GM19193 (cell line): Measurements from ENCODE around the gene TSPAN9.

ENCODE experiments used
- POLR2A ChIP-seq: IDR thresholded peaks from 4 replicates; pipeline ENCODE4 v1.6.1; 2011; ENCODE audit not compliant: insufficient read depth, insufficient read length; ENCODE audit errors: extremely low read depth

TSPAN9 gene

DNA sequence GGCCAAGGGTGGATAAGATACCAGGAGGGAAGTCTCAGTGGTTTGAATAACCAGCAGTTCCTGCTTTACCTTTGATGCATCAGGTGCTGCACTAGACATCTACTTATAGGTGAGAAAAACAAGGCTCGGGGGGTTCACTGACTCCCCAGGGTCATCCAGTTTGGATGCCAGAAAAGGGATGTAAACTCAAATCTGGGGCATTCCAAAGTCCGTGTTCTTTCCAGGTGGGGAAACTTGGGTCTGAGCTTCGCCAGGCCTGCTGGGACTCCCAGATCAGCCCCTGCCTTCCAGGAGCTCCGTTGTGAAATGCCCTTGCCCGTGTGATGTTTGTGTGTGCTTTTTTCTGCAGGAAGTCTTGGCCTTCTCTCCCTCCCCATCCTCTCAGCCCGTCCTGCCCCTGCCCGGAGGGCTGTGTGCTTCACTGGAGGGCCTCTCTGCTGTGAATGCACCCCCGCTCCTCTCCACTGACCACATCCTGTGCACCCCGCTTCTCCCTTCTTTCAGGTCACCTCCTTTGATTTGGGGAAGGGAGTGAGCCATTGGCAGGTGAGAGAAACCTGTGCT lies 42.1 kb downstream of the TSPAN9 start:
- TF ChIP-seq POLR2A, result no peak

DNA sequence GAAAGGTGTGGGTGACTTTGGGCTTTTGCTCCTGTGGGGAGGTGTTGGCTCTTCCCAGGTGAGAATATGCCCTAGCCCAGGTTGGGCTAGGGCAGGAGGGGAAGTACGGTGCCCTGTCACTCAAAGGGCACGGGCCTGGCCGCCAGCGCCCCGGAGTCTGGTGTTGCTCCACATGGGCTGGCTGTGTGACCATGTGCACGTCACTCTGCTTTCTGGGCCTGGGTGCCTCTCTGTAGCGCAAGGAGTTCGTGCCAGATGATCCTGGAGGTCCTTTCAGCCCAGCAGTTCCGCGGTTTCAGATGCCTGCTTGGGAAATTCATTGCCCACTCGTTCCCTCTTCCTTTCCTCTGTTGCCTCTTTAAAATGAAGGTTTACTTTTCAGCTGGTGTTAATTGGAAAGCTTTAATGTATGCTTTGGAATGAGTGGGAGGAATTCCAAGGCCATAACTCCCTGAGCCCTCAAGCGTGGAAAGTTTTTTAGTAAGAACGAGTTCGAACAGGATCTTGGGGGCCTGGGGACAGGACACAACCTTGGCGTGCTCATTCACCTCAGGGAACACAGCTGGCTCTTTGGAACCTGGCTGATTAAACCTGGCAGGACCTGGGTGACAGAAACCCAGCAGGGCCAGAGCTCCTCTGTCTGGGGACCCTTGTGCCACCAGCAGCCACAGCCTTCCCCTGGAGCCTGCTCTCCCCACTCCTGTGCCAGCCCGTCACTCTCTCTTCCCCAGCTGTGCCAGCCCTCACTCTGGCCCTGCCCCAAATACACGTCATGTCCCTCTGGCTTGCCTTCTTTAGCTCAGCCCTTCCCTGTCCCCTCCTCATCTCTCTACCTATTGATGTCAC lies 42.8 kb downstream of the TSPAN9 start:
- no peak for TF ChIP-seq POLR2A

DNA sequence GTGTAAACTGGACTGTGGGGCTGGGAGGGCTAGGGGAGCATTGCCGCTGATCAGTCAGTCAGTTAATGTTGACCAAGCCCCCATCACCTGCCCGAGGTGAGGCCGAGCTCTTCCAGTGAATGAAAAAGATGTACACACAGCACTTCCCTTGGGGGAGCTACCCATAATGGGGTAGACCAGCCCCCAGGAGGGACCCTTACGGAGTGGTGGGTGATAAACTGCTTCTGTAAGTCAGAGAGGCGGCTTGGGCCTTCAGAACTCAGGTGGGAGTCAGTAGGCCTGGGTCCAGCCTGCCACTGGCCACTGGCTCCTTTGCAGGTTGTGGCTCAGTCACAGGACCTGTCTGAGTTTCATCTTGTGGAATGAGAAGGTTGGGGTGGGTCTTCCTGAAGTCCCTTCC lies 43.5 kb downstream of the TSPAN9 start:
- TF ChIP-seq POLR2A, result no peak

DNA sequence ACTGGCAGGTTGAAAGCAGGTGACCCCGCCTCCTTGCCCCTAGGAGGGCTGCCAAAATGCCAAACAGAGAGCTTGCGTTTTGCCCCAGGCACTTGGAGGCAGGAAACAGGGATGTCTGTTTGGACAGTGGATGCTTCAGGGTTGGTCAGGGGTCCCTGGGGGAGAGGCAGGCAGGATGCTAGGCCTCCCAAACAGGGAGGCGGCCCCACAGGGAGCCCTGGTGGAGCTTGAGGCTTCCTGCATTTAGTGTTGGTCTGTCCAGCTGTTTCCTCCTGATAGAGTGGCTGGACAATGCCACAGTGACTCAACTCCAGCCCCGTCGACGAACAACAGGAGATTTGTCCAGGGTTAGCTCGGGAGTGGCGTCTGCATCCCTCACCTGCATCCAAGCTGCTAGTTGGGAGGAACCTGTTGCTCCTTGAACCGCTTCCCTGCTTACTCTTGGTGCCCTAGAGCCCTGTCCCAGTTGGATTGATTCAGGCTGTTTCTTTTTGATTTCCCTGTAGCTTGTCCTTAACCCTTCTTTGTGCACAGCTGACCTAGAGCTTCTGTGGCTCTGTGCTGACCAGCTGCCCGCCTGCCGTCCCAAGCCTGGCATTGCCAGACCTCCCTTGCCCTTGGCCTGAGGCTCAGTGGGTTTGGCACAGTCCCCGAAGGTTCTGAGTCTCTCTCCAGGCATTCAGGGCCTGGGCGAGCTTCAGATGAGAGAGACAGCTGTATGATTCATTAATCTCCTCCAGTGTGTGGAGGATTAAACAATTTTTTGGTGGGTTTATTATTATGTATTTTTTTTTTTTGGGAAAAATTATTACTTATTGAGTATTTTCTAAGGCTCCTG lies 45.9 kb downstream of the TSPAN9 start:
- no peak for TF ChIP-seq POLR2A

DNA sequence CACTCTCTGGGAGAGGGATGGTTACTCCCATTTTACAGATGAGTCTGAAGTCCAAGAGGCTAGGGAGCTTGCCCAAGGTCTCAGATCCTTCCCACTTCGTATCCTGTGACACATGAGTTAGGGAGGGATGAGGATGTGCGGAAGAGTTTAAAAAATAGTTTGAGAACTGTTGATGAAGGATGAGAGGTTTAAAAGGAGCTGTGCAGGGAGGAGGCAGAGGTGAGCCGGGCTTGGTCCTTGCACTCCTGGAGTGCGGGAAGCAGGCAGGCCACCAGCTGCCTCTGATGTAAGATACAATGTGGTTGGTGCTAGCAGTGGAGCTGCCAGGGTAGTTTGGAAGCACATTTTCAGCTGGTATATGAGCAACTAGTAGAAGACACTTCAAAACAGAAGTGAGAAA lies 46.5 kb downstream of the TSPAN9 start:
- no peak for TF ChIP-seq POLR2A

DNA sequence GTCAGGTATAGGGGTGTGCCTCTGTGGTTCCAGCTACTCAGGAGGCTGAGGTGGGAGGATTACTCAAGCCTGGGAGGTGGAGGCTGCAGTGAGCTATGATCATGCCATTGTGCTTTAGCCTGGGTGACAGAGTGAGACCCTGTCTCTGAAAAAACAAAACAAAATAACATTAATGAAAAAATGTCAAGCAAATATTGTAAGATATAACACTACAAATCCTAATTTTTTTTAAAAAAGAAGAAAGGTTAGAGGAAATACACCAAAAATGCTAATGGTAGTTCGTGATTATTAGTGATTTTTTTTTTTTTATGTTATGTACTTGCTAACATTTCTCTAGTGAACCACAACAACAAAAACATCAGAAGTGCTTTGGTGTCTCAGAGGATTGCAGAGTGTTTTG lies 47.7 kb downstream of the TSPAN9 start:
- no peak for TF ChIP-seq POLR2A

DNA sequence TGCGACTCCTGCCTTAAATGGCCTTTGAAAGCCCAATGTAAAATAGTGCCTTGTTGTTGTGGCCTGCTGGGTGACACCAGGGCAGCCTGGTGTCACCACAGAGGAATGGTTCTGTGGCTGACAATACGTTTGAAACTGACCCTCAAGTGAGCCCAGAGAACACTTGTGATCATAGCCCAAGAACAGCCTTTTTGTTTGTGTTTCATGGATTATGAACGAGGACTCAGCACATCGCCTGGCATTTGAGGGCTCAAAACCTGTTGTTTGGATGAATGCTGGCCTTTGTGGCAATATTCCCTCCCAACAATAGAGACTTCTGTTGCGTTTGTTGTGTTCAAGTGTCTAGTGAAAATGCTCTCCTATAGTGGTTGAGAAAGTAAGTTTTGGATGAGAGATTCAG lies 48.5 kb downstream of the TSPAN9 start:
- no peak for TF ChIP-seq POLR2A

DNA sequence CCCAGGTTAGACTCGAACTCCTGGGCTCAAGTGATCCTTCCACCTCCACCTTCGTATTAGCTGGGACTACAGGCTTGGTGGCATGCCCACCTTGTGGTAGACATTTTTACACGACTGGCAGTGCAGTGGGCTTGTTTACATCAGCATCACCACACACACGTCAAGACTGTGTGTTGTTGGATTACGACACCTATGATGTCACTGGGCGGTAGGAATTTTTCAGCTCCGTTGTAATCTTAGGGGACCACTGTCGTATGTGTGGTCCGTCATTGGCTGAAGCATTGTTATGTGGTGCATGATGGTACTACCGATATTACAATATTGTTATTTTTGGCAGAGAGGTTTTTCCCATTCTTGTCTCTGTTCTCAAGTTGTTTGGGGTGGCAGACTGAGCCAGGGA lies 50.7 kb downstream of the TSPAN9 start:
- TF ChIP-seq POLR2A, result no peak

DNA sequence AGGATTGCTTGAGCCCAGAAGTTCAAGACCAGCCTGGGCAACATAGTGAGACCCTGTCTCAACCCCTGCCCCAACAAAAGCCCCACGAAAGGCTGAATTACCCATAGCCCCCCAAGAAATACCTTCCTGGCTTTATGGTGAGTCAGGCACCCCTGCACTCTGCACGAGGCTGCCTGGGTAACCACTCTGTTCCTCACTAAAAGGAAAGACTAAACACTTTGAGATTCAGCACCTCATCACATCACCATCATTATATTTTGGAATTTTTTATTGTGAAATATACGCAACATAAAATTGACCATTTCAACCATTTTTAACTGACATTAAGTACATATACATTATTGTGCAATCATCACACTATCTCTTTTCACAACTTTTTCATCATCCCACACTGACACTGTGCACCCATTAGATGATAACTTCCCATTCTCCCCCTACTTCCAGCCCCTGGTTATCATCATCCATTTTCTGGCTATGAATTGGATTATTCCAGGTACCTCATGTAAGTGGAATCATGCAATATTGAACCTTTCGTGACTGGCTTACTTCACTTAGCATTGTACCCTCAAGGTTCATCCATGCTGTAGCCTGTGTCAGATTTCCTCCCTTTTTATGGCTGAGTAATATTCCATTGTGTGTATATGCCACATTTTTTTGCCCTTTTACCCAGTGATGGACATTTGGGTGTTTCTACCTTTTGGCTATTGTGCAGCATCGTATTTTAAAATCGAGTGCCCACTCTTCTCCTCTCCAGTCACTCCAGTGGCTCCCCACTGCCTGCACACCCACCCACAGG lies 51.5 kb downstream of the TSPAN9 start:
- TF ChIP-seq POLR2A, result no peak

DNA sequence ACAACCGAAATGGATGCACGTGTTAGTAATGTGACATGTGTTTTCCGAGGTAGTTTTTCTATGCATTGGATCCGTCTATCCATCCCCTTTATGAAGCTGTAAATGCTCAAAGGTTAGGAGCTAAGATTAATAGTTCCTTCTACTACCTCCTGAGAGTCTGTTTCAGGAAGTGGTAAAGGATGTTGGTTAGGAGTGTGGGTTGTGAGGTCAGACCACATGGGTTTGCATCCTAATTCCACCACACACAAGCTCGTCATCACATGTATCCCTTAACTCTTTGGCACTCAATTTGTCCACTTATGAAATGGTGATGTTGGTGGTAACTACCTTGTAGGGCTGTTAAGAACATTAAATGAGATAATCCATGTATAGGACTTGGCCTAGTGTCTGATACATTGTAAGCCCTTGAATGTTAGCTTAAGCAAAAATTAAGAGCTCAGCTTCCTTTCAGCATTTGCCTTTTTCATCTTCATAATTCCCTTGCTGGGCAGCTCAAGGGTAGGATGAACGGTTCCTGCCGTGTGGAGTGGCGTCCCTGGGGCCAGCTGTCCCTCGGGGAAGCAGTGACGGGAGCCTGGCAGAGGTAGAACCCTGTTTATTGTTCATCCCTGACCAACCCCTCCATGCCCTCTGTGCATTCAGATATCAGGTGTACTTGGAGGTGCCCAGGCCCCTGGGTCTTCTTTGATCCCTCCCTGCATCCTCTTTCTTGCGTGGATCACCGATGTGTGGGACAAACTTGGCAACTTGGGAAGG lies 52.3 kb downstream of the TSPAN9 start:
- TF ChIP-seq POLR2A, result no peak

DNA sequence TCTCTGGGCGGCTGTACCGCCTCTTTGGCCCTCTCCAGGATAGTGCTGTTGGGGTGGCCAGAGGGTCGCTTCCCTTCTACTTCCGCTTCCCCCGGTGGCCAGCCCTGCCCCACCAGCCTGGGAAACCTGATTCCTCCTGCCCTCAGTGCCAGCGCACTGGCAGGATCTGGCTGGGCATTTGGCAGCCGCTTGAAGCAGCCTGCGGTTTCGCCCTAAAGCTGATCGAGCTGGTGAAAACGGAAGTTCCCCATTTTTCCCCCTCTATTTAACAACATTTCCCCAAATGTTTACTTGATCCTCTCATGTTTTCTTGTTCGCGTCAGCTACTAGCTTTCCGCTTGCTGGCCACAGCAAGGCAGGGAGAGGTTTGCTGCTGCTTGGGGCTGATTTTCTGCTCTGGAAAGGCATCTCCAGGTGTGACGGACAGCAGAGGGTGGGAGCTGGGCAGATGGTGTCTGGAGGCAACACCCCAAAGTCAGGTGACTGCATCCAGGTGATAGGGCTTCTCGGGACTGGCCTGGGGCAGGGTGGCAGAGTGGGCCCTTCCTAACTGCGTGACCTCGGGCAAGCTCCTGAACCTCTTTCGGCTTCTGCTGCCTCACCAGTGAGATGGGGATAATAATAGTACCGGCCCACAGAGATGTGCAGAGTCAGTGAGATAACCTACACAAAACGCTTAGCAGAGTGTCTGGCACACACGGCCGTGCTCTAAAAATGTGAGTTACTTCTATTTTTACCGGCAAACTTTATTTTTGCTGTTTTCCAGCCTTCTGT lies 53.1 kb downstream of the TSPAN9 start:
- no peak for TF ChIP-seq POLR2A

DNA sequence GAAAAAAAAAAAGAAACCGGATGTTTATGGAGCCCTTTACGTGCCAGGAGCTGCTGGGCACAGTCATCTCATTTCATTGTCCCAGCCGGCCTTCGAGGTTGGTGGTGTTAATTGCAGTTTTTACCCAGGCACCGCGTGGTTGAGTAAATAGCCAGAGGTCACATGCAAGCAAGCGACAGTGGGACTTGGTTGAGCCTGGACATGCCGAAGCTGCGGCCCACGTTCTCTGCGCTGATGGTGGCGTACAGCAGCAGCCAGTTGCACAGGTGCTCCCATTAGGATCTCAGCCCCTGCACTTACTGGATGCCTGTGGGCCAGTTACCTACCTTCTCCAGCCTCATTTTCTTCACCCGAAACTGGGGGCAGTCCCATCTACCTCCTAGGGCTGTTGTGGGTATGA lies 54.0 kb downstream of the TSPAN9 start:
- no peak for TF ChIP-seq POLR2A

DNA sequence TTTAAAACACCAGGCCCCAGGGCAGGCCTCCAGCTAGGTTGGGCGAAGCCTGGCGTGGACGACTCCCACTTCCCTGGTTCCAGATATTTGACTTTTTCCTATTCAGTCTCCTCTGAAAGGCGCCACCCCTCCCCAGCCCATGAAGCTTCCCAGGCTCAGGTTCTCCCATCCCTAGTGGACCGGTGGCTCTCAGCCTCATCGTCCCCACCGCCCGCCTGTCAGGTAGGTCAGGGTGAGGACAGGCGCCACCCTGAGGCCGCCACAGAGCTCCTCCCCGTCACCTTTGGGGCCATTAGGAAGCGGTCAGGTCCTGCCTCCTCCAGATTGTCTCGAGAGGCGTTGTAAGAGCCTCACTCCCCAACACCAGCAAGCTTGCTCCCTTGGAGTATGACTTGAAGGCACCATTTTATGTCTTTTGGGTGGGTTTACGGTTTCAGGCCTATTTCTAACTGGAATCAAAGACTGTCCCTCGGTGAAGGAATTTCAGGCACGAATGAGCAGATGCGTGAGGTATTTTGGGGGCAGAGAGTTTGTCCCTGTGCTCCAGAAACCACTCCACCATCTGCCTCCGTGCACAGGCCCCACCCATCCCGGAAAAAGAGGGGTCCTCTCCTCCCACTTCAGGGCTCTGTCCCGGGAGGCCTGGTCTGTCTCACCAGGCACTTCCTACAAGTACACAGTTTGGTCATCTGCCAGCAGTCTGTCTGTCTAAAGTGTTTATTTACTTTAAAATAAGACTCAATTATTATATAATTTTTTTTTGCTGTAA lies 55.6 kb downstream of the TSPAN9 start:
- TF ChIP-seq POLR2A, result no peak

DNA sequence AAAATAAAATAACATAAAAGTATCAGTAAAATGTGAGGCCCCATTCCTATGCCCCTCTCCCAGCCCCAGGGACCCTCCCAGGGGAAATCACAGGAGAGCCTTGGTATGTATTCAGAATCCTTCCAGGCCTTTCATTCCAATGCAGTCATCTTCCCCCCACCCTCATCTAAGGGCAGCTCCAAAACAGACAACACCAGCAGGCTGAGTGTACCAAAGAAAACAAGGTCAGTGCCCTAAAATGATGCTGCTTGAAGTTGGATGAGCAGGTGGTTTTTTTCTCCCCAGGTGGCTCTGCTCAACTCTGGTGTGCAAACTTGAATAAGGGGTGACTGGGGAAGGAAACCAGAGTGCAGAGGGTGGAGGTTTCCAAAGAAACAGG lies 56.2 kb downstream of the TSPAN9 start:
- TF ChIP-seq POLR2A, result no peak

DNA sequence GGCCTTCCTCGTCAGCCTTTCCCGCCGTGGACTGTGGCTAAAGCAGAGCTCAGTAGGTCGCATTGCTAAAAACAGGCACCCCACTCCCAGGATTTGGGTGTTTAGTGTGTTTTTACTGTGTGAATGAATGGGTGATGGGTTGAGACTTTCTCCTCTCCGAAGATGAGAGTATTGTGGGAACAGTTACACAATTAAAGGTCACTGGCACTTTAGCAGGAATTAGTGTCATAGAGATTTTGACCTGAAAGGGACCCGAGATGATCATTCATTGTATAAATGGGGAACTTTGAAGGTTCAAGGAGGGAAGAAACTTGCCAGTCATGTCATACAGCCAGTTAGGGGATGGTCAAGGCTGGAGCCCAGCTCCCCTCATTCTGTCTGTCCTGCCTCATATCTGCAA lies 56.9 kb downstream of the TSPAN9 start:
- no peak for TF ChIP-seq POLR2A
